Astrocyte of the cerebellum (primary cell): Measurements from ENCODE around the gene FAM210A.

Experiments
- DNase-seq: peaks from one replicate; pipeline ENCODE4 v3.0.0-alpha.2; 2011; ENCODE audit warnings: low read depth
- H3K4me3 ChIP-seq: 2 replicates; pipeline ENCODE4 v1.5.1; 2011; ENCODE audit warnings: mild to moderate bottlenecking, low read depth, low read length, moderate library complexity
- CTCF ChIP-seq: IDR thresholded peaks from 2 replicates; pipeline ENCODE4 v1.5.1; 2012; ENCODE audit warnings: low read length, low read depth, moderate library complexity, mild to moderate bottlenecking; ENCODE audit errors: missing control alignments
- in situ Hi-C: cut with HindIII; loops from 2 replicates; pipeline ENCODE4 v1.10.0; 2017; ENCODE audit warnings: low sequenced_read_pairs

FAM210A gene

GRCh38 chr18:13649397-13650390 is 76.7 kb downstream of the FAM210A start:
- in situ Hi-C loops, result no loop called here
- no peak overlapping the region for H3K4me3 ChIP-seq
- no peak for DNase-seq
- no peak for TF ChIP-seq CTCF

- TF ChIP-seq CTCF, result no peak
- no peak for DNase-seq
- in situ Hi-C loops, result no loop called here
- H3K4me3 ChIP-seq, result no peak overlapping the region
These were observed 78.6 kb downstream of the FAM210A start for GRCh38 chr18:13647761-13648160.

- no peak overlapping the region for H3K4me3 ChIP-seq
- in situ Hi-C loops, result no loop called here
- TF ChIP-seq CTCF, result no peak
- DNase-seq, result no peak
These were observed 79.7 kb downstream of the FAM210A start for GRCh38 chr18:13646633-13647032.

GRCh38 chr18:13645093-13645492 is 81.3 kb downstream of the FAM210A start:
- no peak overlapping the region for H3K4me3 ChIP-seq
- DNase-seq, result no peak
- no peak for TF ChIP-seq CTCF
- in situ Hi-C loops, result no loop called here

- no peak for DNase-seq
- TF ChIP-seq CTCF, result no peak
- no peak overlapping the region for H3K4me3 ChIP-seq
- in situ Hi-C loops, result no loop called here
These were observed 83.1 kb downstream of the FAM210A start for GRCh38 chr18:13643261-13643751.

- no peak overlapping the region for H3K4me3 ChIP-seq
- in situ Hi-C loops, result no loop called here
- no peak for TF ChIP-seq CTCF
- DNase-seq, result no peak
These were observed 83.9 kb downstream of the FAM210A start for GRCh38 chr18:13642440-13642827.
